CD8-positive, alpha-beta memory T cell (primary cell): ENCODE data around the gene ST6GAL1. TPM values are rescaled to one million over a fixed set of nuclear protein-coding genes. Genes with fewer than 3 reads are reported as not detected.

ENCODE experiments used
- CTCF ChIA-PET: fragments of 350-600 bp; sonication (Branson Sonifier 250); formaldehyde crosslinking; loops from one replicate; lab custom pipeline; 2021; ENCODE audit warnings: antibody characterized with exemption; lab: Charles Lee
- POLR2A ChIA-PET: fragments of 350-600 bp; sonication (Branson Sonifier 250); formaldehyde crosslinking; loops from one replicate; lab custom pipeline; 2021; ENCODE audit warnings: antibody characterized with exemption; lab: Charles Lee
- DNase-seq, 5 donors: peaks; one replicate each; pipeline versions ENCODE4 v3.0.0 to v3.0.0-alpha.2; 2020 to 2022; ENCODE audit warnings: mixed read lengths in 1 of 5
- H3K27ac ChIP-seq: one replicate; pipeline ENCODE4 v1.7.0; 2013; ENCODE audit warnings: low read depth, mild to moderate bottlenecking, low read length, moderate library complexity
- H3K27me3 ChIP-seq: 2 replicates; pipeline ENCODE4 v1.7.0; 2013; ENCODE audit warnings: low read length, mild to moderate bottlenecking; ENCODE audit not compliant: insufficient read depth, poor library complexity, severe bottlenecking
- H3K36me3 ChIP-seq: 2 replicates; pipeline ENCODE4 v1.7.0; 2013; ENCODE audit warnings: mild to moderate bottlenecking, low read length, moderate library complexity; ENCODE audit not compliant: insufficient read depth
- H3K4me1 ChIP-seq: 2 replicates; pipeline ENCODE4 v1.7.0; 2013; ENCODE audit warnings: mild to moderate bottlenecking, low read length, moderate library complexity; ENCODE audit not compliant: insufficient read depth
- H3K4me3 ChIP-seq: 2 replicates; pipeline ENCODE4 v1.7.0; 2013; ENCODE audit warnings: mild to moderate bottlenecking, low read length
- H3K9me3 ChIP-seq: 2 replicates; pipeline ENCODE4 v1.7.0; 2013; ENCODE audit warnings: mild to moderate bottlenecking, low read length
- H3K27ac Mint-ChIP-seq, 8 donors: one replicate each; pipeline ENCODE4 v1.8.0; 2020 to 2021; ENCODE audit warnings: mixed read lengths in 8 of 8, mild to moderate bottlenecking in 6 of 8, inconsistent platforms in 3 of 8, moderate library complexity in 3 of 8
- H3K27me3 Mint-ChIP-seq, 2 donors: one replicate each; pipeline ENCODE4 v1.8.0; 2020 to 2021; ENCODE audit warnings: mixed read lengths in 2 of 2, mild to moderate bottlenecking in 1 of 2, moderate library complexity in 1 of 2
- H3K36me3 Mint-ChIP-seq, 3 donors: one replicate each; pipeline ENCODE4 v1.8.0; 2020 to 2021; ENCODE audit warnings: mixed read lengths in 3 of 3, inconsistent platforms in 1 of 3, mild to moderate bottlenecking in 1 of 3
- H3K4me1 Mint-ChIP-seq, 3 donors: one replicate each; pipeline ENCODE4 v1.8.0; 2020 to 2021; ENCODE audit warnings: mixed read lengths in 3 of 3, inconsistent platforms in 1 of 3, mild to moderate bottlenecking in 1 of 3
- H3K4me3 Mint-ChIP-seq, 7 donors: one replicate each; pipeline ENCODE4 v1.8.0; 2020 to 2021; ENCODE audit warnings: mixed read lengths in 7 of 7, mild to moderate bottlenecking in 6 of 7, moderate library complexity in 4 of 7, inconsistent platforms in 2 of 7
- H3K9me3 Mint-ChIP-seq, 5 donors: one replicate each; pipeline ENCODE4 v1.8.0; 2020 to 2022; ENCODE audit warnings: mixed read lengths in 5 of 5, mild to moderate bottlenecking in 3 of 5, moderate library complexity in 2 of 5, inconsistent platforms in 1 of 5
- polyA plus RNA-seq: library from polyadenylated mRNA; unstranded; fragments of 300-500 nt; fragmentation: Illumina TruSeq; gene quantifications from one replicate; pipeline ENCODE4 v1.2.3, GENCODE V29; 2021
- total RNA-seq, 2 experiments: library from RNA; stranded (reverse); gene quantifications; one replicate each; pipeline ENCODE4 v1.2.3, GENCODE V29; 2021

Gene ST6GAL1
- total and polyA plus RNA-seq, 3 experiments from 2014 or later, result 96.8 to 139 (median 108) TPM

DNA sequence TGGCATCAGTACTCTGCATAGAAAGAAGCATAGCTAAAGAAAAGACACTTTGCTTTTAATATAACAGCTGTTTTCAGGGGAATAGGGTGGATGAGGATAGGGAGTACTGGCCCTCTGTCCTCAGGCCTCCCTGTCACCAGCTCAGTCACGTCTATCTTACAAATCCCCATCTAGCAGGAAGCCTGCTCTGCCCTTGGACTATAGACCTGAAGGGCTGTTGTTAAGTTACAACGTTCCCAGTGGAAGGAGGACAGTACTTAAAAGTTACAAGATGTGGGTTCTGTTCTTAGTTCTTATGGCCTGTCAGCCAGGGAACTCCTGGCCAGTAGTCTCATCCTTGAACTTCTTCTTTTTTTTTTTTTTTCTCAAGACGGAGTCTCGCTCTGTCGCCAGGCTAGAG, 138.5 kb downstream of the ST6GAL1 start:
- Histone ChIP-seq H3K27me3 (no peaks in the 10 kb centered on the region), H3K9me3 (no peaks in the 10 kb centered on the region), H3K4me1 (peaks cover 32% of the 10 kb centered on the region), H3K36me3 (peaks cover 53% of the 10 kb centered on the region), H3K4me3 (no peak overlapping the region), H3K27ac (no peak overlapping the region)
- Mint-ChIP-seq H3K4me1 (peaks cover 41 to 50% (median 45%) of the 10 kb centered on the region in 3 donors), H3K27me3 (no peaks in the 10 kb centered on the region), H3K36me3 (peaks cover 15 to 79% (median 28%) of the 10 kb centered on the region in 3 donors), H3K9me3 (no peaks in the 10 kb centered on the region), H3K27ac (peak overlapping the region in 1 of 8 donors; percentile 11), H3K4me3 (no peak overlapping the region)
- DNase-seq, result no peak
- CTCF ChIA-PET, result interaction anchor here (1.0 to 1.7 kb wide), 4 partner anchors 33 to 219 kb away, joined by 3 to 5 read pairs (median 4); partner anchors contain the start of gene RPL39L
- POLR2A ChIA-PET, result interaction anchor here (1.4 kb wide), 1 partner anchor 9 kb away, joined by 3 read pairs; no protein-coding TSS in a partner anchor

DNA sequence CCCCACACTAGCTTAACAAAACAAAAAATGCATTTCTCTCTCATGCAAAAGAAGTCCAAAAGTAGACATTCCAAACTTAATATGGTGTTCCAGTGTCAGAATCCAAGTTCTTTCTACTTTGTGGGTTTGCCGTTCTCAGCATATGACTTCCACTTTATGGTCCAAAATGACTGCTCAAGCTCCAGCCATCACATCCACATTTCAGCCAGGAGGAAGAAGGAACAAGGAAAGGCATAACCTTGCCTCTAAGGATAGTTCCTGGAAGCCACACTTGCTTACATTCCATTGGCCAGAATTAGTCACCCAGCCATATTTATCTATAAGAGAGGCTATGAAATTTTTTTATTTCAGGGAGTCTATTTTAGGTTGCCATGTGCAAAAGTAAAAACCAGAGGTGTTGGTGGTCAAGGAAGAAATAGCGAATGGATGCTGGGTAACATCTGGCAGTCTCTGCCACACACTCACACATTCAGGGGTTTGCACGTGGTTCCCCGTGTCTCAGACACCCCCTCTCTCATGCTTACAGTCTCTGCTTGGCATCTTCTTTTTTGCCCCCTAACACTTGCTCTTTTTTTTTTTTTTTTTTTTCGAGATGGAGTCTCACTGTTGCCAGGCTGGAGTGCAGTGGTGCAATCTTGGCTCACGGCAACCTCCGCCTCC, 139.7 kb downstream of the ST6GAL1 start:
- Mint-ChIP-seq H3K9me3 (no peaks in the 10 kb centered on the region), H3K4me3 (peak overlapping the region in 1 of 7 donors; percentile 68), H3K27me3 (no peaks in the 10 kb centered on the region), H3K4me1 (peaks cover 33 to 40% (median 34%) of the 10 kb centered on the region in 3 donors), H3K36me3 (peaks cover 15 to 80% (median 32%) of the 10 kb centered on the region in 3 donors), H3K27ac (peak overlapping the region in 6 of 8 donors; percentile 40 to 92 (median 58))
- ChIA-PET POLR2A (no interaction called here), CTCF (interaction anchor here (1.4 kb wide), 2 partner anchors 42 to 221 kb away, joined by 4 read pairs; no protein-coding TSS in a partner anchor)
- peaks cover 56% of the 10 kb centered on the region for H3K36me3 ChIP-seq
- no peaks in the 10 kb centered on the region for H3K27me3 ChIP-seq
- H3K4me1 ChIP-seq, result peaks cover 22% of the 10 kb centered on the region
- H3K27ac ChIP-seq, result no peak overlapping the region
- H3K4me3 ChIP-seq, result no peak overlapping the region
- DNase-seq, result no peak
- no peaks in the 10 kb centered on the region for H3K9me3 ChIP-seq

DNA sequence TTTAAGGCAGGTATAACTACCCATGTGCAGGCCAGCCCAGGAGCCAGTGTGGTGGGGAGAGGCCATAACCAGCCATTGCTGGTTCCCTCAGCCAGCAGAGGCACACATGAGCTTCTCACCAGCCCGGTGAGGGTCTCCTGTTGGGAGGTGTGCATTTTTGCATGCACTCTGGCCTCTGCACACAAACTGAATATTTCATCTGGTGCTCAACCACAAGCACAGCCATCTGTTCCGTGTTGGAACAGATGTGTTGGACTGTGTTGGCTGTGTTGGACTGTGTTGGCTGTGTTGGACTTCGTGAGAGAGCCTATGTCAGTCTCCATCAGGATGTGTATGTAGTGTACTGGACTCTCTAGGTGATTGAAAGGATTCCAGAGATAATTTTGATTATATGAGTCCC, 141.8 kb downstream of the ST6GAL1 start:
- Histone ChIP-seq H3K9me3 (no peaks in the 10 kb centered on the region), H3K4me3 (no peak overlapping the region), H3K27me3 (no peaks in the 10 kb centered on the region), H3K36me3 (peaks cover 75% of the 10 kb centered on the region), H3K4me1 (peaks cover 3% of the 10 kb centered on the region), H3K27ac (no peak overlapping the region)
- peak overlapping the region in 2 of 8 donors; percentile 40 to 46 for H3K27ac Mint-ChIP-seq
- POLR2A ChIA-PET, result no interaction called here
- H3K4me3 Mint-ChIP-seq, result no peak overlapping the region
- H3K9me3 Mint-ChIP-seq, result no peaks in the 10 kb centered on the region
- CTCF ChIA-PET, result no interaction called here
- H3K4me1 Mint-ChIP-seq, result peaks cover 20 to 25% (median 20%) of the 10 kb centered on the region in 3 donors
- DNase-seq, result no peak
- peaks cover 15 to 89% (median 35%) of the 10 kb centered on the region in 3 donors for H3K36me3 Mint-ChIP-seq
- H3K27me3 Mint-ChIP-seq, result no peaks in the 10 kb centered on the region

DNA sequence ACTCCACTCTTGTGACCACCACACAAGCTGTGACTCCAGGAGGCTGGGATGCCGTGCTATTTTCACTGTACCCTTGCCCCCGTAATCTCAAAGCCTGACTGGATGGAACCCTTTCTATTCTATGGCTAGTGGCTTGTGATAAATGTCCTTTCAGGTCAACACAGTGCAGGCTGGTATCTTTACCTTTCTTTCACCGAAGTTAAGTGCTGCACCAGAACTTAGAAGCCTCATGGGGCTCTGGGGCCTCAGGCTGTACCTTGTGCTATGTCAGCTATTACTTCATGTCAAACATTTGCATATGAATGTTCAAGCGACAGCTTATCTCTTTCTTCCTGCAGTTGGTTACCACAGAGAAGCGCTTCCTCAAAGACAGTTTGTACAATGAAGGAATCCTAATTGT, 142.2 kb downstream of the ST6GAL1 start:
- no peaks in the 10 kb centered on the region for H3K27me3 Mint-ChIP-seq
- Histone ChIP-seq H3K27me3 (no peaks in the 10 kb centered on the region), H3K4me3 (no peak overlapping the region), H3K4me1 (peaks cover 3% of the 10 kb centered on the region), H3K27ac (no peak overlapping the region), H3K9me3 (no peaks in the 10 kb centered on the region), H3K36me3 (peaks cover 77% of the 10 kb centered on the region)
- peaks cover 15 to 89% (median 34%) of the 10 kb centered on the region in 3 donors for H3K36me3 Mint-ChIP-seq
- CTCF ChIA-PET, result no interaction called here
- POLR2A ChIA-PET, result no interaction called here
- H3K9me3 Mint-ChIP-seq, result no peaks in the 10 kb centered on the region
- H3K27ac Mint-ChIP-seq, result peak overlapping the region in 3 of 8 donors; percentile 11 to 46 (median 24)
- H3K4me3 Mint-ChIP-seq, result no peak overlapping the region
- no peak for DNase-seq
- peaks cover 16 to 22% (median 17%) of the 10 kb centered on the region in 3 donors for H3K4me1 Mint-ChIP-seq

DNA sequence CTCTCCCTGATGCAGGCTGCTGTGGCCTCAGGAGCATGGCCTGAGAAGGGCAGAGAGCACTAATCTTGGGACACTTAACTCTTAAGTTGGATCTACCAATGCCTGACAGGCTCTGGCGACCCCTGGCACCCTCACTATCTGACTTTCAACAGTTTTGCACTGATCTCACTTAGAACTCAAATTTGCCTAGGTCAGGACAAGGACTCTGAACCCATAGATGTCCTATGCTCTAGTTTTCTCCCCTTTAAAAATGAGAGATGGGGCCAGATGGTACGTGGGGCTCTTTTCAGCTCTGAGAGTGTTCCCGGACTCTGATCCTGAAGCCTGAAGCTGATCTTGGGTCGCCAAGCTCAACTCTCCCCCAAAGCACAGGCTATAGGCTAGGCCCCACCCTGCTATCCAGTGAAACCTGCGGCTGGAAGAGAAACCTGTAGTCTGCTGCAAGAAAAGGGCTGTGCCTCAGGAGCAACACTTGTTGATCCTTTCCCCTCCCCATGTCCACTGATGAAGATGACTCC, 143.3 kb downstream of the ST6GAL1 start:
- Mint-ChIP-seq H3K36me3 (peaks cover 15 to 91% (median 33%) of the 10 kb centered on the region in 3 donors), H3K4me1 (peaks cover 14 to 18% (median 15%) of the 10 kb centered on the region in 3 donors), H3K9me3 (no peaks in the 10 kb centered on the region), H3K27ac (peak overlapping the region in 5 of 8 donors; percentile 22 to 77 (median 57)), H3K4me3 (no peak overlapping the region), H3K27me3 (no peaks in the 10 kb centered on the region)
- no peak for DNase-seq
- H3K36me3 ChIP-seq, result peaks cover 72% of the 10 kb centered on the region
- H3K4me3 ChIP-seq, result no peak overlapping the region
- H3K27ac ChIP-seq, result no peak overlapping the region
- CTCF ChIA-PET, result no interaction called here
- POLR2A ChIA-PET, result no interaction called here
- H3K27me3 ChIP-seq, result no peaks in the 10 kb centered on the region
- no peaks in the 10 kb centered on the region for H3K9me3 ChIP-seq
- peaks cover 3% of the 10 kb centered on the region for H3K4me1 ChIP-seq

DNA sequence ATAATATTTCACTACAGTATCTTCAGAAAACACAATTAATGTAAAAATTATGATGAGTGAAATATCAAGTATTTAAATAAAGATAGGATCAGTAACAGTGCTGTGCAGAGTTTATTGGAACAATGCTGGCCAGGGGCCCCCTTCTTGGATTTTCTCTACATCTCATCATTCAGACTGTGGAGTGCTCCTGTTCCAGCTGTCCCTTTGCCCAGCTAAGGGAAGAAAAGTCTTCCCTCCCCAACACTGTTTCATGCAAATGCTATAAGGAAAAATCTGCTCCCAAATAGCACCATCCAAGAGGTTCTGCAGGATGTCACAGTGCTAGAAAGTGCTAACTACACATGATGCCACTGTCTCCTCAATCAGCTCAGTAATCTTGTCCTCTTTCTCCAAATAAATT, 144.5 kb downstream of the ST6GAL1 start:
- CTCF ChIA-PET, result no interaction called here
- no peak for DNase-seq
- peaks cover 9 to 91% (median 24%) of the 10 kb centered on the region in 3 donors for H3K36me3 Mint-ChIP-seq
- peak overlapping the region in 3 of 8 donors; percentile 58 to 91 (median 59) for H3K27ac Mint-ChIP-seq
- H3K27ac ChIP-seq, result no peak overlapping the region
- peaks cover 67% of the 10 kb centered on the region for H3K36me3 ChIP-seq
- H3K27me3 ChIP-seq, result no peaks in the 10 kb centered on the region
- H3K9me3 Mint-ChIP-seq, result no peaks in the 10 kb centered on the region
- no peak overlapping the region for H3K4me3 ChIP-seq
- peaks cover 8 to 9% (median 8%) of the 10 kb centered on the region in 3 donors for H3K4me1 Mint-ChIP-seq
- no peaks in the 10 kb centered on the region for H3K9me3 ChIP-seq
- H3K4me1 ChIP-seq, result peaks cover 3% of the 10 kb centered on the region
- POLR2A ChIA-PET, result no interaction called here
- H3K27me3 Mint-ChIP-seq, result no peaks in the 10 kb centered on the region
- H3K4me3 Mint-ChIP-seq, result no peak overlapping the region

DNA sequence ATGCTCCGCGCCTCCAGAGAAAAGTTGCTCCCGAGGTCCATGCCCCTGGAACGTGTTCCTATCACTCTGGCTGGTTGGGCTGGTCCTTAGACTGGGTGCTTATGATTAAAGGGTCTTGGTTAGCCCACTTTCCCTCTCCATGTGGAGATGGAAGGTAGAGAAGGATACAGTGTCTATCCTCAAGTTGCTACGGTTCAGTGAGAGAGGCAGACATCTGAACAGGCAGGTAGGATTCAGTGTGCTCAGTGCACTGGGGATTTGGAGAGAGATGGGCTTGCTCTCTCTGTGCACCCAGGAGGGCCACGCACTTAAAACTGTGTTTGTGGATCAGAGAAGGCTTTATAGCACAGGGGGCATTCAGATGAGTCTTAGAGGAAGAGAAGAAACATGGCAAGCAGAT, 146.0 kb downstream of the ST6GAL1 start:
- H3K27ac Mint-ChIP-seq, result peak overlapping the region in 6 of 8 donors; percentile 7 to 93 (median 56)
- no peaks in the 10 kb centered on the region for H3K27me3 ChIP-seq
- H3K9me3 ChIP-seq, result no peaks in the 10 kb centered on the region
- peaks cover 0 to 80% (median 16%) of the 10 kb centered on the region in 3 donors for H3K36me3 Mint-ChIP-seq
- peaks cover 56% of the 10 kb centered on the region for H3K36me3 ChIP-seq
- no peaks in the 10 kb centered on the region for H3K9me3 Mint-ChIP-seq
- CTCF ChIA-PET, result no interaction called here
- peaks cover 0 to 2% (median 0%) of the 10 kb centered on the region in 3 donors for H3K4me1 Mint-ChIP-seq
- no peak overlapping the region for H3K27ac ChIP-seq
- DNase-seq, result no peak
- no peak overlapping the region for H3K4me3 ChIP-seq
- H3K4me1 ChIP-seq, result peaks cover 3% of the 10 kb centered on the region
- POLR2A ChIA-PET, result interaction anchor here (0.5 kb wide), 1 partner anchor 661 kb away, joined by 6 read pairs; no protein-coding TSS in a partner anchor
- no peaks in the 10 kb centered on the region for H3K27me3 Mint-ChIP-seq
- H3K4me3 Mint-ChIP-seq, result no peak overlapping the region

DNA sequence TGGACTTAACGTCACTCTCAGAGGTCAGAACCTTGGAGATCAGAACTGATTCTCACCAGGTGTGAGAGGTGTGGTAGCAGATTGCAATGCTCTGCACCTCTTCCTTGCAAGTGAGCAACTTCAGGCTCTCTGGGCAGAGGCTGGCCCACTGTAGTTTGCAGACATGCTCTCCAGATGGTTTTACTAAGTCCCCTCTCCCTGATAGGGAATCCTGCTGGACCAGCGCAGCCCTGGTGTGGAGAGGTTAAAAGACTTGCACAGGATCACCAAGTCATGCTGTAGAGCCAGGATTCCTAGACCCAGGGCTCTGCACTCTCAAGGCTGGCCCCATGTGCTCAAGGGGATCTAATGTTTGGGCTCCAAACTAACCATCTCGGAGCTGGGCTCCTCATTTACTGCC, 146.8 kb downstream of the ST6GAL1 start:
- no peak for DNase-seq
- Histone ChIP-seq H3K27ac (no peak overlapping the region), H3K4me1 (peaks cover 1% of the 10 kb centered on the region), H3K36me3 (peaks cover 52% of the 10 kb centered on the region), H3K9me3 (no peaks in the 10 kb centered on the region), H3K27me3 (no peaks in the 10 kb centered on the region), H3K4me3 (no peak overlapping the region)
- H3K27me3 Mint-ChIP-seq, result no peaks in the 10 kb centered on the region
- ChIA-PET CTCF (no interaction called here), POLR2A (no interaction called here)
- peak overlapping the region in 3 of 8 donors; percentile 29 to 55 (median 43) for H3K27ac Mint-ChIP-seq
- no peaks in the 10 kb centered on the region for H3K9me3 Mint-ChIP-seq
- peaks cover 0 to 76% (median 15%) of the 10 kb centered on the region in 3 donors for H3K36me3 Mint-ChIP-seq
- H3K4me1 Mint-ChIP-seq, result peaks cover 0 to 2% (median 0%) of the 10 kb centered on the region in 3 donors
- no peak overlapping the region for H3K4me3 Mint-ChIP-seq
